Stimulated activated CD8-positive, alpha-beta memory T cell treated with anti-CD3 and anti-CD28 coated beads, Interleukin-2, amount 100 ng/mL, for 1 hour (primary cell): ENCODE results near the gene CDK19.
"Not testable (repeated sequence)": the region's sequence is repeated elsewhere in the genome, so short reads cannot be mapped to it uniquely, and the experiment has no call there.

ENCODE experiments used
- DNase-seq, 2 donors: peaks; one replicate each; pipeline ENCODE4 v3.0.0-alpha.2; 2020; ENCODE audit warnings: low read depth in 2 of 2

CDK19 gene

GRCh38 chr6:110620065-110620464 is 195.2 kb downstream of the CDK19 start:
- DNase-seq = no peak

DNA sequence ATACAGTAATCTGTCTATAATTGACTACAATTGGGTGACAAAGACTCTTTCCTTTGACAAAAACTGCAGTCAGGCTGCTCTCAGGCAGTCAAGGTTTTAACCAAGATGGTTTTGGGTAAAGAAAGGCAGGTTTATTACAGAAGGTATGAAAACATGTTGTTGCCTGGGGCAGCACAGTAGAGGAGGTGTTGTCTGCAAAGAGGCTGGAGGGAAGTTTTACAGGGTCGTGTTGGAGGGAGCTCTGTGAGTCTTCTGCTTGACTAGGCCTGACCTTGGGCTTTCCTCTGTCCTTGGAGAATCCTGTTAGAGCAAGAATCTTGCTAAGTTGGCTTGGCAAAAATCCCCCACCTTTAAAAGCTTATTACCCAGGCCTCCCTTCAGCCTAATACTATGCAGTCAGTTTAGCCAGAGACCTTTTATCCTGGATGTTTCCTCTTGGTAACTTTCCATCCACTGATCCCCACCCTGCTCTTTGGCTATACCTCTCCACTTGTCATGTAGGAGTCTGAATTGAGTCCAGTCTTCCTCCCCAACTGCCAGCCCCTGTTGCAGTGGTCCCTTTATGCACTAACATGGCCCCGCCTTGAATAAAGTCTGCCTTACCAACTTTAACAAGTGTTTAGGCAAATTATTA is 195.9 kb downstream of the CDK19 start:
- DNase-seq = no peak

DNA sequence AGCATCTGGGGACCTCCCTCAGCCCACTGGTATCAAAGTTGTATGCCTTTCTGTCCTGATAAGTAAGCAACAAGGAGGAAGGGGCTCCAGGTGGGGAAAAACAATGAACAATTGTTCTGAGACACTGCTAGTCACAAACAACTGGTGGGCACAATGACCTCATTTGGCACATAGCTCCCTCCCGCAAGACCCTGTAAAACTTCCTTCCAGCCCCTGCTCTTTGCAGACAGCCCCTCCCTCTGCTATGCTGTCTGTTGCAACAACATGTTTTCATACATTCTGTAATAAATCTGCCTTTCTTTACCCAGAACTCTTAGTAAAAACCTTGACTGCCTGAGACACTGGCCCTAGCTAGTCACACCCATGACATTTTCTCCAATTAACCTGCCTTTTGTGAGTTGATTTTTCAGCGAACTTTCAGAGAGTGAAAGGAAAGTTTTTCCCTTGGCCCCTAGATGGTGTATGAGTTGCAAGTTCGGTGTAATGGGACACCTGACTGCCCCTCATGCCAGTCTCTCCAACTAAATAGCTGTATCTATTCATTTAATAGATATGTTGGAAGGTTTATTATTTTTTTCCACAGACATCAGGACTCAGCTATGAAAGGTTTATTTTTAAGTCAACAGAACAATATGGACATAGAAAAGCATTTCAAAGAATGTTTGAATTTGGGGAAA is 196.5 kb downstream of the CDK19 start:
- no peak for DNase-seq

DNA sequence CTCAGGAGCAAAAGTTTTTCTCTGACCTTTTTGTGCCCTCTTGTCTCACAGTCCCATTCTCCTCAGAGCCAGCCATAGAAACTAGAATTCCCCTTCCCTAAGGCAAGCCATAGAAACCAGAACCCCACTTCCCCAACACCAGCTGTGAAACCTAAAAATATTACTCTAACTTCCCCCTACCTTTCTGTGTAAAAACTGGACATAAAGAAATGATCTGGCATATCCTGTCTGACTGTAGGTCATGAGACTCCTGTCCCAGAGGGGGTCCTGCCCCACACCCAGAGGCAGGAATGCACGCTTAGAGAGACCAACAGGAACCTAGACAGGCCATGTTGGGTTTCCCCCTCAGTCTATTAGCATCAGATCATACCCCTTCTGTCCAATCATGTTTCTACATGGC is 198.2 kb downstream of the CDK19 start:
- no peak for DNase-seq

DNA sequence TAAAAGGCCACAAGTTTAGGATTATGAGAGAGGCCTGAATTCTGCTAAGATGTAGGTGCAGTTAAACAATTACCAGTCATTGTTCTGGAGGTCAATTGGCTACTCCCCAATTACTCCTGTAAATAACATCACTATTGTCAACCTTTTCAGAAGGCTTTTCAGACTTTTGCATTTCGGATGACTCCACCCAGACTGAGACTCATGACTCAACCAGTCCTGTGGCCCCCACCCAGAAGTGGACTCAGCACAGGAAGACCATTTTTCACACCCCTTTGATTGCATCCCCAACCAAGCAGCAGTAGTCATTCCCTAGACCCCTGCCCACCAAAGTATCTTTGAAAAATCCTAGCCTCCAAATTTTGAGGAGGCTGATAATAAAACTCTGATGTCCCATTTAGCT is 199.5 kb downstream of the CDK19 start:
- DNase-seq = no peak

DNA sequence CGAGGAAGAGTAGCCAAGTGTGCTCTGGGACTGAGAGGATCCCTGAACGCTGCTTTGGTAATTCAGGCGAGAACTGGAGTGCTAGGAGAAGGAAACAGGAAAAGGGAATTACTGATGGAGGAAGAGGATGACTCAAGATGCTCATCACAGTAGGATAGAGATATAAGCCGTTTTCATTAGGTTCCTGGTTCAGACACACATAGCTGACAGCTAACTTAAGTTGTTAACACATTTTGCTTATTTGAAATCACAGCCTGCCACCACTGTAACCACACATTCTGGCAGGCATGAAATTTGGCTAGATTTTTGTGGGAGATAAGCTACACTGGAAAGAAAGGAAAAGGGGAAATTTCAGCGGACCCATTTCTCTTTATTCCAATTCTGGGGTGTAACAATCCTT is 200.7 kb downstream of the CDK19 start:
- no peak for DNase-seq

GRCh38 chr6:110614106-110614505 is 201.2 kb downstream of the CDK19 start:
- DNase-seq = no peak

- DNase-seq = no peak
These were observed 201.9 kb downstream of the CDK19 start for GRCh38 chr6:110613356-110613755.

DNA sequence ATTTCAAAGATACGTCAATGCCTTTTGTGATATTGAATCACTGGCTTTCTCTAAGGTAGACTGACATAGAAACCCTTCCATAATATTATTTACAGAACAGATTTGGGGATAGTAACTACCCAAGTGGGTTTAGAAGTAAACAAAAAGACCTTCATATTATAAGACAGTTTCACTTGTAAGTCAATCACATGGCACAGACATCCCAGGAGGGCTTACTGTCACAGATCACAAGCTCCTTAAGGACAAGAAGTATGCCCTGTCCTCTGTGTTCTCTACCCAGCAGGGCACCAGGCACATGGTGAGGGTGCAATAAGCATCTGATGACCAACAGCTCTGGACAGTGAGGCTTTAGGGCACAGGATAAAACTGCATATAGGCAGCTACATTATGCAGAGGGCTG is 203.0 kb downstream of the CDK19 start:
- DNase-seq = no peak

- DNase-seq = no peak
These were observed 206.2 kb downstream of the CDK19 start for GRCh38 chr6:110609101-110609500.

- DNase-seq = no peak
These were observed 207.1 kb downstream of the CDK19 start for GRCh38 chr6:110608151-110608550.

DNA sequence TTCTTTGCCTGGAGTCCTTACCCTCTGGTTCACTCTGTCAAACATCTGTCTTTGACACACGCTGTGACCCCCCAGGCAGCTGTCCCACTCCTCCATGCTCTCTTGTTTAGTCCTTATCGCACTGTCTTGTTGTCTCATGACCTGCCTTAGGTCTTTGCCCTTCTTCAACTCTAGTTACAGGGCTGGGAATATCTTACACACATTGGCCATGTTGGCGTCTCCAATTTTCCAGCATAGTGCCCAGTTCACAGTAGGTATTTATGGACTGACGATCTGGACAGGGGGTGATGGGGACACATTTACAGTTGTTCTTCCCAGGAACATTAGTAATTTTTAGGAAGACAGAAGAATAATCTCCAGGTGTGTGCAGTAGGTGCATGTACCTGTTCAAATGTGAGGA is 209.1 kb downstream of the CDK19 start:
- DNase-seq = no peak

- not testable (repeated sequence) for DNase-seq
These were observed 214.6 kb downstream of the CDK19 start for GRCh38 chr6:110600640-110601039.

GRCh38 chr6:110597761-110598160 is 217.5 kb downstream of the CDK19 start:
- no peak for DNase-seq

GRCh38 chr6:110596354-110596753 is 218.9 kb downstream of the CDK19 start:
- no peak for DNase-seq

GRCh38 chr6:110595112-110595511 is 220.2 kb downstream of the CDK19 start:
- DNase-seq = no peak

DNA sequence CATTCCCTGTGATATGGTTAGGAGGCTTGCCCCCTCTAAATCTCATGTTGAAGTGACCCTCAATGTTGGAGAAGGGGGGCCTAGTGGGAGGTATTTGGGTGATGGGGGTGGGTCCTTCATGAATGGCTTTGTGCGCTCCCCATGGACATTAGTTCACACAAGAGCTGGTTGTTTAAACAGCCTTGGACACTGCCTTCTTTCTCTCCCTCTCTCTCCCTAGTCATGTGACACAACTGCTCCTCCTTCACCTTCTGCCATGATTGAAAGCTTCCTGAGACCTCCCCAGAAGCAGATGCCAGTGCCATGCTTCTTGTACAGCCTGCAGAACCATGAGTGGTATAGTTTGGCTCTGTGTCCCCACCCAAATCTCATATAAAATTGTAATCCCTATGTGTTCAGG is 221.6 kb downstream of the CDK19 start:
- no peak for DNase-seq

DNA sequence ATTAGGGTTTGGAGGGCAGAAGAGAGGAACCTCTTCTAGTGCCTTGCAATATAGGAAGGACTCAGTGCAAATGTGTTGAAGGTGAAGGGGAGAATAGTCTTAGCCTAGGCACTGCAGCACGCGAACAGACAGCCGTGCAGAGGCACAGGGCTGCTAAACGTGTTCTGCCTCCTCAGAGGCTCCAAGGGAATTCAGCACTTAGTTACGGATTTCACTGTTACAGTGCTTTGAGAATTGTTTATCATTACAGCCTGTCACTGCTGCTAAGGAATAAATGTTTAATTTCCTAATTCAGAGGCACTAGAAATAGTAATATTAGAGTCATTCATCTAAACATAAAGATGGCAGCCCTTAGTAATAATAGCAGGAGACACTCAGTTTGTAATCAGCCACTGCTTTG is 222.5 kb downstream of the CDK19 start:
- no peak for DNase-seq

DNA sequence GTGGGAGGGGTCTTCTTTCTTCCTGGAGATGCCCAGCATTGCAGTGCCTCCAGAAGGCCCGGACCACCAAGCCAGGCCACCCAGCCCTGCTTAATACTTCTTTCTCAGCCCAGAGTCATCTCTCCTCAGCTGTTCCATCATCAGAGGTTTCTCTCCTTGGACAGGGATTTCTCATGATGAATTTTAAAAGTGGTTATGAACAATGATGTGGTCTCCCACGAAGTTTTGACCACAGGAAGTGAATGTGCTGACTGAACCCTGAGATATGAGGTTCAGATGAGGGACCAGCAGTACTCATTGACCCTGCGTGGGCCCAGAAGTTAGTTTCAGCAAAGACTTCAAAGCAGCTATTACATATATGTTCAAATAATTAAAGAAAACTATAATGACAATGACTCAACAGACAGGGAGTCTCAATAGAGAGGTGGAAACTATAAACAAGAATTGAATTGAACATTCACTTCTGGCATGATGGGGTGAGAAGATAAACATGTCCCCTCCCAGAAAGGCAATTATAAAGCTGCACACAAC is 224.4 kb downstream of the CDK19 start:
- DNase-seq = no peak

DNA sequence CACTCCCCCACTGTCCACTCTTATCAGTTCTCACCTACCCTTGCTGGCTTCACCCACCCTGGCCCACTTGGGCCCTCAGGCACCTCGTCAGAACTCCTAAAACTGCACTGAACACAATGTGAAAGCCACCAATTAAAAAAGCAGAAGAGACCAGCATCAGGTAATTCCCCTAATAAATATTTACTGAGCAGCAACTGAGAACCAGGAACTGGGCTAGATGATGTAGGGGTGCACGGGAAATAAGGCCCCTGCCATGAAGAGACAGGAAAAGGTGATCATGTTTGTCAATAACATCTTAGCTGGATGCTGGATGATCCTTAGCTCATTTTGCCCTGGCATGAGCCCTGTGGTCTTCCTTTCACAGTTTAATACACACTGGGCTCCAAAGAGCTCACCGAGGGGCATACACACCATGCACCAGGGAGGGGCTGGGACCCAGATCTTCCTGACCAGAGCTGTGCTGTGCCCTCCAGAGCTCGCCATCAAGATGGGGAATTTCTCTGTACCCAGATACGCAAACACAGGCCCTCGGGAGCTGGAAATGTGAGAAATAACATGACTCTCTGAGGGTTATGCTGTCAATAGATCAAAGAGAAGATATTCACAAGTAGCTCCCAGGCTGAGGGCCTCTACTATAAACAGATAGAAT is 225.3 kb downstream of the CDK19 start:
- no peak for DNase-seq

- no peak for DNase-seq
These were observed 227.9 kb downstream of the CDK19 start for GRCh38 chr6:110587328-110587727.

DNA sequence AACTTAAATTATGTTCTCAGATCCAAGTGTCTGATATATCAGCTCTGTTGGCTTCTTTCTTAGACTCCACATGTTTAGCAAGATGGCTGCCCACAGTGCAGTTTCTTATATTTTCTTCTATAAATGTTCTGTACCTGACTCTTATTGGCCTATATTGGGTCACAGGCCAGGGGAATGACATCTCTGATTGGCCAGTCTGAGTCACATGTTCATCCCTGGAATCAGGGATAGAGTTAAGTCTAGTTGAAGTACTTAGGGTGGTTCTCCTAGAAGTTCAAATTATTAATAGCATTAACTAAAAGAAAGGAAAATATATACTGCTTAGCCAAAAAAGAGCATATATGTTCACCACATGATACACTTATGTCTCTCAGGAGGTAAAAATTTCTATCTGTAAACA is 233.6 kb downstream of the CDK19 start:
- DNase-seq = no peak

- DNase-seq = not testable (repeated sequence)
These were observed 237.6 kb downstream of the CDK19 start for GRCh38 chr6:110577596-110578167.
